SH-SY5Y (cell line): ENCODE results near the gene FBXO5.

Experiments
- GATA2 ChIP-seq: IDR thresholded peaks from 2 replicates; pipeline ENCODE4 v1.6.1; 2011; ENCODE audit warnings: mild to moderate bottlenecking, low read depth, low read length
- GATA3 ChIP-seq: IDR thresholded peaks from 2 replicates; pipeline ENCODE4 v1.6.1; 2011; ENCODE audit warnings: low read depth, mild to moderate bottlenecking, low read length, moderate library complexity

The FBXO5 gene, protein sequence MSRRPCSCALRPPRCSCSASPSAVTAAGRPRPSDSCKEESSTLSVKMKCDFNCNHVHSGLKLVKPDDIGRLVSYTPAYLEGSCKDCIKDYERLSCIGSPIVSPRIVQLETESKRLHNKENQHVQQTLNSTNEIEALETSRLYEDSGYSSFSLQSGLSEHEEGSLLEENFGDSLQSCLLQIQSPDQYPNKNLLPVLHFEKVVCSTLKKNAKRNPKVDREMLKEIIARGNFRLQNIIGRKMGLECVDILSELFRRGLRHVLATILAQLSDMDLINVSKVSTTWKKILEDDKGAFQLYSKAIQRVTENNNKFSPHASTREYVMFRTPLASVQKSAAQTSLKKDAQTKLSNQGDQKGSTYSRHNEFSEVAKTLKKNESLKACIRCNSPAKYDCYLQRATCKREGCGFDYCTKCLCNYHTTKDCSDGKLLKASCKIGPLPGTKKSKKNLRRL

DNA sequence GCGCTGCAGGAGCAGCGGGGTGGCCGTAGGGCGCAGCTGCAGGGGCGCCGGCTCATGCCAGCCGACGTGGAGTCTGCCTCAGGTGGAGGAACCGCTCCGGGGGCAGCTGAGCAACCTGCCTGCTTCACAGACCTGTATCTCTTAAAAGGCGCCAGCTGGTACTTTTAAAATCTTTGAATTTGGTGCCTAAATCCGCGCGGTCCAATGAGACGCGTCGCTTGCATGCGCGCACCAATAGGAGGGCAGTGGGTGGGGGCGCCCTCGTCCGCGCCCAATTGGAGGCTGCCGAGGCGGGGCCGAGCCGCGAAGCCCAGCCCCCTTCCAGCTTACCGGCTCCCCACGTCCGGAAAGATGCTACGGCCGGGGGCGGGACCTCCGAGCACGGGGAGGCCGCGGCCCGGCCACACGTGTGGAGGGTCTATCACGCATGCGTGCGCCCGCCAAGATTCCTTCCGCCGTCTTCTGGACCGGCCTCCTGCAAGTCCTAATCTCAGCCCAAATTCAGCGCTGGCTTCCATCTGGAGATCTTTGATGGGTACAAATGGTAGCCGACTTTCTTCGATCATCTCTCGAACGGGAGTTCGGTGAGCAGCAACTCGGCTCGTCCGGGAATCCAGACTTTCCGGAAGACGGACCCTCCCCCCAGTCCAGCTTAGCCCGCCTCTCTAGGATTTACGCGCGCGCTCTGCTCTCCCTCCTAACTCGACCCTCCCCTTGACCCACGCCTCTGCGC is at the start of gene FBXO5:
FBXO5 (minus strand) TSS at position 138 of the 733 bp plus-strand sequence; CDS start at position 56, 82 bp downstream.
- no peak for TF ChIP-seq GATA3
- no peak for TF ChIP-seq GATA2

DNA sequence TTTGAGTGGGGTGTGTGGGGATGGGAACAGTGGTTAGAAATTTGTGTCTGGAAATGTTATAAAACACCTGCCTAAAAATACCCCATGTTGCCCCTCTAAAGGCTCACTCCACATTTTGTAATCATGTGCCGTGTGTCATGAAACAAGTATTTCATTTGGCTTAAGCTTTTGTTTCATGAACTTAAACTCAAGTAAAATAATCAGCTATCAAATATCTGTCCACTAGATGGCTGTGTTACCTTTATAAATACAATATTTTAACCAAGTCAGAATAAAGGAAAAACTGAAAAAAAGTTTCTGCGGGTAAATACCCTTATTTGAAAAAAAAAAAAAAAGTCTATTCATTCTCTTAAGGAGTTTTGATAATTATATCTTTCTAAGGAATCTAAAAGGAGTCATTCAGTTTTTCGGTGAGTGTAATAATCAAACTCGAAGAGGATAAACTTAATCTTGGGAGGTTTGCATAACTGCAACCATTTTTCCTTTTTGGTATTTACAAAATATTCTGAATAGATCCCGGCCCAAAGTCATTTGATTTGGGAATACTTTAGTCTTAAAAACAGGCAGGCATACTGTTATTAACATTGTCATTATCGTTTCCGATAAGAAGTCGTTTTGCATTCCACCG is 49.5 kb upstream of the FBXO5 start:
- no peak for TF ChIP-seq GATA2
- TF ChIP-seq GATA3 = no peak

DNA sequence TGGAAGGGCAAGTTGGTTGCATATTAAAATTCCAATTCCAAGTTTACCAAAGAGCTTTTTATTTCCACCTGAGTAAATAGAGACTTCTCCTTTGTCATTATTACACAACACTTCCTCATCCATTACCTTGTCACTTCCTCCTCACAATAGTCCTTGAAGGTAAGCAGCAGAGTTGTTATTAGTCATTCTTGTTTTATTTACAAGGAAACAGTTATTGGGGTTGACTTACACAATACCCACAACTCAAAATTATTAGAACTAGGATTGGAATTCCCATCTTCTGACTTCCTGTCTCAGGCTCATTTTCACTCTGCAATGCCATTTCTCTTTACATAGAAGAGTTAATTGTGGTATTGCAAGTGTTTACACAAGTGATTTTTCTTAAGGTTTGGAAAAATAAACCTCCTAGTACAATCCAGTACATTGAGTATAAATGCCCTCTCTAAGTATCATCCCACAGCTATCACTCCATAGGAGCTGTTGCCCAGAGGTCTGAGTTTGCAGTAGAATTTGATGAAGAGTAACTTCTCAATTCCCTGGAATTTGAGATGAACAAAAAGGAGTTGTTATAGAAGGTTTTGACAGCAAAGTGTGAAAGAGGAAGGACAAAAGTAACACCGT is 48.6 kb upstream of the FBXO5 start:
- TF ChIP-seq GATA3 (no peak), GATA2 (no peak)

DNA sequence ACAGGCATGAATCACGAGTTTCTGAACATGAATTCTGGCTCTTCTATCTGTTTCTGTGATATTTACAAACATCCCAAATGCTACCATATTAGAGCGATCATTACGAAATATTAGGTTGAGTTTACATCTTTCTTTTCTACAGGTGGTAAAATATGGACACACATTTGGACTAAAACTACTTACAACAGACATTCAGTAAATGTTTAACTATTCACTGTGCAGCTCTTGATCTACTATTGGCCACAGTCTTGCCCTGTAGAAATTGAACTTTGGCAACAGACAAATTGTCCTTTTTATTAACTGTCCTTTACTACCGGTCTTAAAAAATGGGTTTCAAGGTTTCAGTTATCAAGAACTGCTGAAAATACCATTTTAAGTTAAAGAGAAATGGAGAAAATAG is 46.1 kb upstream of the FBXO5 start:
- TF ChIP-seq GATA2 = no peak
- no peak for TF ChIP-seq GATA3

DNA sequence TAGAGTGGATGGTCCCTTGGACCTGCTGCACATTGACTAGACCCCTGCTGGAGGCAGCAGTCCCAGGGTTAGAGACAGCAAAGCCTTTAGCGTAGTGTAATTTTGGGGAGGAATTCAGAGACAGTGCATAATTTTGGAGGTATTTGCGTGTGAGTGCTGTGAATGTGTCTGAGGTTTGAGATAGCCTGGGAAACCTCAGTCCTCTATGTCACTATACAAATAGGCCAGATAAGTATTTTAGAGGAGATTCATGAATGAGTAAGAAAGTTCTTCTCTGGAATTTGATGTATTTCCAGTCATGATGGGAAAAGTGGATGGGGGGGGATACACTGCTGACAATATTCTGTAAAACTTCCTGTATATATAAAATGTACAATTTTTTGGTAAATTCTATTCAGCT is 45.4 kb upstream of the FBXO5 start:
- TF ChIP-seq GATA3 (no peak), GATA2 (no peak)

DNA sequence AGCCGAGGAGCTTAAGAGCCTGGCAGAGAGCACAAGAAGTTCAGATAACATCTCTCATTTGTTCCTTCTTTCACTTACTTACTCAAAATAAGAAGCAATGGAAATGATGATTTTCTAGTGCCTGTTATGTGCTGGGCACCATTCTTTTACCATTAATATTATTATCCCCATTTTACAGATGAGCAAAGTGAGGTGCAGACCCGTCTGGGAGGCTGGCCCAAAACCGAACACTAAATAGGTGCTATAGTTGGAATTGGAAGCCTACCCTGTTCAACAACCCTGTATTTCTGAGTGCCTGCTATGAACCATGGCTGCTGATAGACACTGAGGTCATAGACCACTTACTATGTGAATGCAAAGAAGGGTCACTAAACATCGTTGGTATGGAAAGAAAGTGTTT is 44.6 kb upstream of the FBXO5 start:
- TF ChIP-seq GATA2 (no peak), GATA3 (no peak)

DNA sequence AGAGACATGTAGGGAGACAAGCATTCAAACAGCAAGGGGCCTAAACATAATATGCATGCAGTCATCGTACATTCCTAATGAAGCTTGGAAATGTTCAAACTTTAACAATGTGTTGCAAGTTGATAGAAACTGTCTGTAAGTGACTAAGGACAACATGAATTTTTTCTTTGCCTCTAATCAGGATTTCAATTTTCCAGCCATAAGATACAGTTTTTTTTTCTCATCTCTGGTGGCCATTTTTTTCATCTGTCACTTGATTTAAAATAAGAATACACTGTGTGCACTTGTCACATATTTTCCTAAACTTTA is 41.8 kb upstream of the FBXO5 start:
- no peak for TF ChIP-seq GATA2
- no peak for TF ChIP-seq GATA3

DNA sequence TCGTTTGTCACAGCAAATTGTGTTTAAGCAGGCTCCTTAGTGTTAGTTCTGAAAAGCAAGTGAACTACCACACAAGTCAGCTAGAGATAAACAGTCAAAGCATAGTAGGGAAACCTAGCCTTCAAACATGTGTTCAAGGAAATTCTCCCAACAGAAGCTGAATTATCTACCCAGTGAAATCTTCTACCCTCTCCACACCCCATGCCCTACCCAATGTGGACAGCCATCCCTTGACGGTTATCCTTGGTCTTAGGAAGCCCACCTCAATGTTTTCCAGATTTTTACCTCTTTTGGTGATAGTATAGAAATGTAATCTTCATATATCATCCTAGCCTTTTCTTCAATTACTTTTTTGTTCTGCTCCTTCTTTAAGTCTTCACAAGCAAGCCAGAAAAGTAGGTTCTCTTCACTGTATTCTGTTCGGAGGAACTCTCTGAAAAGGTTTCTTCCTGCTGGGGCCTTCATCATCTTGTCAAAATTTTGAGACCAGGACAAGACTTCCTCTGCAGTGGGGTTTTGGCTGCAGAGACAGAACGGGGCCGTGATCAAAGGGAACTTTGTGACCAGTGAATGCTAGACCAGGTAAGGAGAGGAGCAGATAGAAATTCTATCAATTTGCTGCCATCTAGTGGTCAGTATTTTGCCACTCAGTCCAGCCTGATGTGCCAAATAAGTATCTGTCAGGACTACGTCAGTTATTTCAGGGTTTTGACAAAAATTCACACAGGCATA is 41.3 kb upstream of the FBXO5 start:
- TF ChIP-seq GATA3 = no peak
- no peak for TF ChIP-seq GATA2

DNA sequence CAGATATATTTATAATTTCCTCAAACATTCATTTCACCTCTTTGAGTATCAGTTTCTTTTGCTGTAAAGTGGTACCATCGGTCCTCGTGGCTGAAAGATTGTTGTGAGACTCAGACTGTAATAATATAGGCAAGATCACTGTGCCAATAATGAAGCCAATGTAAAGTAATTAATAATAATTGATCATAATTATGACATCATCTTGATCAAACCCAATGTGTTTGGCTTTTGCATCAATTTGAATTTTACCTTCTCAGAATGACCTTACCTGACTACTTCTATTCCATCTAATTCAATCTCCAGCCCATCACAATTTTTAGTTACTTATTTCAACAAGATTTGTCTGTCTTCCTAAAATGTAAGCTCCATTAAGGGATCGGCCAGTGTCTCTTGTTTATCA is 35.5 kb upstream of the FBXO5 start:
- no peak for TF ChIP-seq GATA2
- TF ChIP-seq GATA3 = no peak

DNA sequence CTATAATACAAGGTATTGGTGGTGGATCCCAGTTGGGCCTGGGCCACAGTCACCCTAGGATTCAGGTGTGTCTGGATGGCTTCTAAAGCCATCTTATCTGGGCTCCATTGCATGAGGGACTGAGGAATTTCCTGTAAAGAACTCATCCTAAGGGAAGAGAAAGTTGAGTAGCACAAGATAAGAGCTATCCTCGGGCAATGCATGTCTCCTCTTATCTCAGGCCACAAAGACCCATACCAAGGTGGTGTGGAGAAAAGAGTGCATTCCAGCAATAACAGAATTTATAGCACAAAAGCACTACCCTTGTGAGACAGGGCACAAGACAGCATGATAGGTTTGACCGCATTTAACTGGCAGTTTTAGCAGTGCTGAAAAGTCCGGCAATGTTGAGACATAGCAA is 34.0 kb upstream of the FBXO5 start:
- TF ChIP-seq GATA3 (no peak), GATA2 (no peak)

DNA sequence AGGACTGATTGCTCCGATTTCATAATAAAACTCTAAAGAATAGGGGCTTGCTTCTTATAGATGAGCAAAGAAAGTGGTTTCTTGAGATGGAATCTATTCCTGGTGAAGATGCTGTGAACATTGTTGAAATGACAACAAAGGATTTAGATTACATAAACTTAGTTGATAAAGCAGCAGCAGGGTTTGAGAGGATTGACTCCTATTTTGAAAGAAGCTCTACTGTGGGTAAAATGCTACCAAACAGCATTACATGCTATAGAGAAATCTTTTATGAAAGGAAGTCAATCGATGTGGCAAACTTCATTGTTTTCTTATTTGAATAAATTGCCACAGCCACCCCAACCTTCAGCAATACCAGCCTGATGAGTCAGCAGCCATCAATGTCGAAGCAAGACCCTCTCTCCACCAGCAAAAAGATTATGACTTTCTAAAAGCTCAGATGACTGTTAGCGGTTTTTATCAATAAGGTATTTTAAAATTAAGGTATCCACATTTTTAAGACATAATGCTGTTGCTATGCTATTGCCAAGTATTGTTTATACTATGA is 32.3 kb upstream of the FBXO5 start:
- no peak for TF ChIP-seq GATA2
- TF ChIP-seq GATA3 = no peak

DNA sequence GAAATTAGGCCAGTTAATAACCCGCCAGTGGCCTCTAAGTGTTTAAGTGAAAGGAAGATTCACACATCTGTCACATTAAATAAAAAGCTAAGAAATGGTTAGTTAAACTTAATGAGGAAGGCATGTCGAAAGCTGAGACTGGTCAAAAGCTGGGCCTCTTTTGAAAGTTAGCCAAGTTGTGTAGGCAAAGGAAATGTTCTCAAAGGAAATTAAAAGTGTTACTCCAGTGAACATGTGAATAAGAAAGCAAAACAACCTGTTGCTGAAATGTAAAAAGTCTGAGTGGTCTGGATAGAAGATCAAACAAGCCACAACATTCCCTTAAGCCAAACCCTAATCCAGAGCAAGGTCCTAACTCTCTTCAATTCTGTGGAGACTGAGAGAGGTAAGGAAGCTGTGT is 30.6 kb upstream of the FBXO5 start:
- TF ChIP-seq GATA2 (no peak), GATA3 (no peak)

DNA sequence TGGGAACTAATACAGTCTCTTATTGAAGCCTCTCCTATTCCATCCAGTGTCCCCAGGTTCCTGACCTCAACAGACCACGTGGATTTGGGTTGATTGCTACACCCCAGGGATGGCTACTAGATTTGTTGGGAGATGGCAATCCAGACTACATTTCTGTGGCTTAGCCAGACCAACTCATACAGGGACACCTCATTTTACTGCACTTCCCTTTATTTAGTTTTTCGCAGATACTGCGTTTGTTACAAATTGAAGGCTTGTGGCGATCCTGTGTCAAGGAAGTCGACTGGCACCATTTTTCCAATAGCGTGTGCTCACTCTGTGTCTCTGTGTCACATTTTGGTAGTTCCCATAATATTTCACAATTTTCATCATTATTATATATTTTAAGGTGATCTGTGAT is 30.0 kb upstream of the FBXO5 start:
- TF ChIP-seq GATA3 (no peak), GATA2 (no peak)
